A673 (cell line): ENCODE results near the gene JMJD1C. TPM values are rescaled to one million over a fixed set of nuclear protein-coding genes. Genes with fewer than 3 reads are reported as not detected.

Experiments
- BruUV-seq: library from RNA; stranded (reverse); fragments of 400-500 nt; replicated peaks from 2 replicates; lab custom pipeline; 2021; lab: Mats Ljungman, UMichigan
- CTCF ChIA-PET: fragments of 300-600 bp; sonication (Branson Sonifier 250); formaldehyde crosslinking; loops from one replicate; lab custom pipeline; 2022; ENCODE audit warnings: antibody characterized with exemption; lab: Charles Lee
- POLR2A ChIA-PET: fragments of 300-600 bp; sonication (Branson Sonifier 250); formaldehyde crosslinking; loops from one replicate; lab custom pipeline; 2022; ENCODE audit warnings: antibody characterized with exemption; ENCODE audit not compliant: low non-redundant PET; lab: Charles Lee
- DNase-seq: peaks from one replicate; pipeline ENCODE4 v3.0.0-alpha.2; 2015; ENCODE audit warnings: low spot score
- H3K27ac ChIP-seq: fragments of 200-600 bp; sonication (generic); 2 replicates; pipeline ENCODE4 v1.5.1; 2016; ENCODE audit warnings: mixed run types, low read depth, mild to moderate bottlenecking, mixed read lengths, antibody characterized with exemption, low read length; ENCODE audit not compliant: poor library complexity, severe bottlenecking
- H3K27me3 ChIP-seq: fragments of 200-600 bp; sonication (generic); replicated peaks from 2 replicates; pipeline ENCODE4 v1.6.1; 2017; ENCODE audit warnings: mixed run types, low read depth, mild to moderate bottlenecking, mixed read lengths, antibody characterized with exemption, low read length; ENCODE audit not compliant: insufficient read depth, poor library complexity
- H3K36me3 ChIP-seq: fragments of 200-600 bp; sonication (generic); 2 replicates; pipeline ENCODE4 v1.6.1; 2016; ENCODE audit warnings: mixed run types, mild to moderate bottlenecking, mixed read lengths, antibody characterized with exemption, low read length; ENCODE audit not compliant: insufficient read depth, poor library complexity, severe bottlenecking
- H3K4me1 ChIP-seq: fragments of 200-600 bp; sonication (generic); 2 replicates; pipeline ENCODE4 v1.6.1; 2017; ENCODE audit warnings: mixed run types, mild to moderate bottlenecking, mixed read lengths, antibody characterized with exemption, low read length; ENCODE audit not compliant: insufficient read depth, poor library complexity, severe bottlenecking
- H3K4me3 ChIP-seq: fragments of 200-600 bp; sonication (generic); 2 replicates; pipeline ENCODE4 v1.5.1; 2016; ENCODE audit warnings: low read depth, mixed run types, mild to moderate bottlenecking, mixed read lengths, low read length; ENCODE audit not compliant: poor library complexity, severe bottlenecking
- H3K9me3 ChIP-seq: fragments of 200-600 bp; sonication (generic); 2 replicates; pipeline ENCODE4 v1.6.1; 2016; ENCODE audit warnings: mixed run types, low read depth, mild to moderate bottlenecking, mixed read lengths, antibody characterized with exemption, low read length; ENCODE audit not compliant: poor library complexity, severe bottlenecking
- EZH2 ChIP-seq: fragments of 200-600 bp; sonication (generic); IDR thresholded peaks from 2 replicates; pipeline ENCODE4 v1.6.1; 2017; ENCODE audit warnings: borderline replicate concordance, low read depth, mild to moderate bottlenecking, mixed read lengths, antibody characterized with exemption, low read length; ENCODE audit not compliant: poor library complexity, severe bottlenecking
- intact Hi-C: fragments of 100-400 bp; cut with micrococcal nuclease; formaldehyde crosslinking; loops from one replicate; pipeline ENCODE4 v1.10.0; 2022; ENCODE audit not compliant: unreplicated experiment
- total RNA-seq: library from RNA; stranded (reverse); gene quantifications from 2 replicates; pipeline ENCODE4 v1.2.3, GENCODE V29; 2021
- TF ChIP-seq, protein P1 (sequence below): fragments of 300-800, 200-600 bp; sonication (generic); conservative IDR thresholded peaks from 2 replicates; pipeline ENCODE4 v1.5.1; 2017; ENCODE audit warnings: low read depth, mild to moderate bottlenecking, antibody characterized with exemption, low read length, moderate library complexity, mixed read lengths

The JMJD1C gene
- total RNA-seq, 1 experiment from 2014 or later: 71.4 TPM

DNA sequence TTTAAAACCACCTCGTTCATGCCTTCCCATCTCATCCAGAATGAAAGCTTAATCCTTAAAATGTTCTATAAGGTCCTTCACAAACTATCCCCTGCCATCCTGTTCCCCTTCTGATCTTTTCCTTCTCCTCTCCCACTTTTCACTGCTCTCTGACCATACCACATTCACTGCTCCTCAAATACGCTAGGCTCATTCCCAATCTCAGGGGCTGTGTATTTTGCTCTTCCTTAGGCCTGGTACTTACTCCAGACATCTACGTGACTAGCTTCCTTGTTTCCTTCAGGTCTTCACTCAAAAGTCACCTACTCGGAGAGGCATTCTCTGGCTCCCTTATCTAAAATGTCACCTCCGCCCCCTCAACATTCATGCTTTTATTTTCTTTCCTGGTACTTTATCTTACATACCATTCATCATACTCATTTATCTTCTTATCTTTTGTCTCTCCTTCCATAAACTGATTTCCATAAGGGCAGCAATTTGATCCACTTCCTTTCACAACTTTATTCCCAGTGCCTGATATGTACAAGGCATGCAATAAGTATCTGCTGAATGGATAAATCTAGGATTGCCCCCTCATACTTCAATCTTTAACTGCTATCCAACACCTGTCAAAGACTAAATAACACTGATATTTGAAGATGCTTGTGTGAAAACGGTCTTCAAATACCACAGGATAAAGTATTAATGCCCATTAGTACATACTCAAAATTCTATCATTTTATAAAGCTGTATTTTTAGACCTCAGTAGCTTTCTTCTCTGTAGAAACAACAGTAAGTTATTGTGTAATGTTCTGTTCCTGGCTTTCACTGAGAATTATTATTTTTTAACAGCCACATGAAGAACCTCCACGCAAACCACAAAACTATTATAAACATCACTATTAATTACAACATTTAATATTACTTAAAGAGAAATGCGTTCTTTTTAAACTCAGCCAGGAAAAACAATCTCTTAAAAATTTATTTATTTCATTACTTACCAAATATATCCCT, 27.0 kb downstream of the JMJD1C start:
- H3K4me1 ChIP-seq: peaks cover 62% of the 10 kb centered on the region
- no peak for DNase-seq
- no peaks in the 10 kb centered on the region for H3K9me3 ChIP-seq
- no TSS peak for BruUV-seq
- ChIA-PET CTCF (no interaction called here), POLR2A (no interaction called here)
- H3K27ac ChIP-seq: no peak overlapping the region
- no peak for TF ChIP-seq EZH2
- TF ChIP-seq, protein P1, sequence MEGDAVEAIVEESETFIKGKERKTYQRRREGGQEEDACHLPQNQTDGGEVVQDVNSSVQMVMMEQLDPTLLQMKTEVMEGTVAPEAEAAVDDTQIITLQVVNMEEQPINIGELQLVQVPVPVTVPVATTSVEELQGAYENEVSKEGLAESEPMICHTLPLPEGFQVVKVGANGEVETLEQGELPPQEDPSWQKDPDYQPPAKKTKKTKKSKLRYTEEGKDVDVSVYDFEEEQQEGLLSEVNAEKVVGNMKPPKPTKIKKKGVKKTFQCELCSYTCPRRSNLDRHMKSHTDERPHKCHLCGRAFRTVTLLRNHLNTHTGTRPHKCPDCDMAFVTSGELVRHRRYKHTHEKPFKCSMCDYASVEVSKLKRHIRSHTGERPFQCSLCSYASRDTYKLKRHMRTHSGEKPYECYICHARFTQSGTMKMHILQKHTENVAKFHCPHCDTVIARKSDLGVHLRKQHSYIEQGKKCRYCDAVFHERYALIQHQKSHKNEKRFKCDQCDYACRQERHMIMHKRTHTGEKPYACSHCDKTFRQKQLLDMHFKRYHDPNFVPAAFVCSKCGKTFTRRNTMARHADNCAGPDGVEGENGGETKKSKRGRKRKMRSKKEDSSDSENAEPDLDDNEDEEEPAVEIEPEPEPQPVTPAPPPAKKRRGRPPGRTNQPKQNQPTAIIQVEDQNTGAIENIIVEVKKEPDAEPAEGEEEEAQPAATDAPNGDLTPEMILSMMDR: no peak
- H3K4me3 ChIP-seq: no peak overlapping the region
- intact Hi-C loops: no loop called here
- no peaks in the 10 kb centered on the region for H3K36me3 ChIP-seq
- no peaks in the 10 kb centered on the region for H3K27me3 ChIP-seq

DNA sequence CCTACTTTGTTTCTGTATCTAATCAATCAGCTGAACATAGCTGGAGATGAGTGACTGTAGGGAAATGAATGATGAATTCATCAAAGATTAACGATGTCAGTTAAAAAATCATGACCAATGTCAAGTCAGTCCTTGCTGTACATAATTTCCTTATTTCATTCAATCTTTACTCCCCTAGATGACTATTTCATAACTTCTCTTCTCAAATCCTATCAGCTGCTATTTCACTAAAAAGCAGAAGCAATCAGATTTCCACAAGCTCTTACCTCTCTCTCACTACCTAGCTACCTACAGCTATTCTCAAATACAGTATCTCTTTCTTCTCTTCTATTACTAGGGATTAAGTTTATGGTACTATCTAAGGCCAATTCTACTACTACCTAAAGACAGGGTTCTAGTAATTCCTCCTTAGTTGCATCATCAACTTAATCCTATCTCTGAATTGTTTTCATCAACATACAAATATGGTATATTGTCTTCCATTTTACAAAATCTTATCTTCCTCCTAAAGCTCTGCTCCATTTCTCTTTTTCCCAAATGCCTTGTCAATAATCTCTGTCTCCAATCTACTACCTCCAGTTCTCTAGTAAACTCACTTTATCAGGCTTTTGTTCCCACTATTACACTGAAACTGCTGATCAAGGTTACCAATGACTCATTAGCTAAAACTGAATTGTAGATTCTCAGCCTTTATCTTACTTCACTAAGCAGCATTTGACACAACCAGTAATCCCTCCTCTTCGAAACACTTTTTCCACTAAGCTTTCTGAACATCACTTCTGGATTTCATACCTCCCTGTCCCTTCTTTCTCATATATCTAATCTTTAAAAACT, 28.4 kb downstream of the JMJD1C start:
- POLR2A ChIA-PET: no interaction called here
- H3K27me3 ChIP-seq: no peaks in the 10 kb centered on the region
- no peak overlapping the region for H3K27ac ChIP-seq
- peaks cover 63% of the 10 kb centered on the region for H3K4me1 ChIP-seq
- no peak for DNase-seq
- BruUV-seq: no TSS peak
- intact Hi-C loops: no loop called here
- CTCF ChIA-PET: no interaction called here
- no peaks in the 10 kb centered on the region for H3K9me3 ChIP-seq
- no peaks in the 10 kb centered on the region for H3K36me3 ChIP-seq
- no peak for TF ChIP-seq EZH2
- TF ChIP-seq, protein P1: no peak
- H3K4me3 ChIP-seq: no peak overlapping the region

DNA sequence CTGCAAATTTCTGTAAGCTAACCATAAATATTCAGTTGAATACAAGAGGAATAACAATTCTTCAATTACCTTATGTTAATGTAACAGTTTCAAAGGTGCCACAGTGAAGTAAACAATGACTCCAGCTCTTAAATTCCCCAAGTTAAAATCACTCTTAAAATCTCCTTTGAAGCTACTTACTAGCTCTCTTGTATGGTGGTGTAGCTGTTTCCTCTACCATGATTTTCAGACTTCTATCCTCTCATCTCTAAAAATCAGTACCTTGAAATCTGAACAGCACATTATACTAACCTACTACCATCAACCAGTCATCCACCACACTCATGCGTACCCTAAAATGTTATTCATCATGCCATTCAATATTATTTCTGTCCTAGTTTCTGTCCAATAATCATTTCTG, 29.6 kb downstream of the JMJD1C start:
- H3K27me3 ChIP-seq: no peaks in the 10 kb centered on the region
- CTCF ChIA-PET: no interaction called here
- BruUV-seq: no TSS peak
- no peak overlapping the region for H3K4me3 ChIP-seq
- H3K36me3 ChIP-seq: no peaks in the 10 kb centered on the region
- H3K9me3 ChIP-seq: no peaks in the 10 kb centered on the region
- POLR2A ChIA-PET: no interaction called here
- intact Hi-C loops: no loop called here
- TF ChIP-seq, protein P1: no peak
- no peak for TF ChIP-seq EZH2
- no peak for DNase-seq
- H3K27ac ChIP-seq: no peak overlapping the region
- peaks cover 68% of the 10 kb centered on the region for H3K4me1 ChIP-seq
